Glutamatergic neuron (in vitro differentiated cells): ENCODE results near the gene EIF2B4. TPM values are rescaled to one million over a fixed set of nuclear protein-coding genes. Genes with fewer than 3 reads are reported as not detected.
A peak's percentile ranks its signal among the peaks of the same experiment; 100 is the strongest.

Source experiments
- DNase-seq: peaks from one replicate; pipeline ENCODE4 v3.0.0; 2022
- H3K27ac Mint-ChIP-seq: one replicate; pipeline ENCODE4 v1.8.0; 2020; ENCODE audit warnings: mild to moderate bottlenecking, mixed read lengths, inconsistent platforms; ENCODE audit not compliant: unreplicated experiment
- H3K27me3 Mint-ChIP-seq: one replicate; pipeline ENCODE4 v1.8.0; 2020; ENCODE audit warnings: mild to moderate bottlenecking, moderate library complexity, mixed read lengths, inconsistent platforms; ENCODE audit not compliant: unreplicated experiment
- H3K36me3 Mint-ChIP-seq: one replicate; pipeline ENCODE4 v1.8.0; 2020; ENCODE audit warnings: mild to moderate bottlenecking, mixed read lengths, inconsistent platforms; ENCODE audit not compliant: unreplicated experiment
- H3K4me1 Mint-ChIP-seq: one replicate; pipeline ENCODE4 v1.8.0; 2020; ENCODE audit warnings: mild to moderate bottlenecking, low read depth, mixed read lengths, inconsistent platforms; ENCODE audit not compliant: unreplicated experiment
- H3K4me3 Mint-ChIP-seq: one replicate; pipeline ENCODE4 v1.8.0; 2020; ENCODE audit warnings: mild to moderate bottlenecking, mixed read lengths, inconsistent platforms; ENCODE audit not compliant: unreplicated experiment
- H3K9me3 Mint-ChIP-seq: one replicate; pipeline ENCODE4 v1.8.0; 2020; ENCODE audit warnings: mild to moderate bottlenecking, moderate library complexity, mixed read lengths, inconsistent platforms; ENCODE audit not compliant: unreplicated experiment
- total RNA-seq: library from RNA; stranded (reverse); fragmentation: NEBNext Ultra II Directional; extraction: Animal tissue kit (Norgen Biotek cat#: 25700); gene quantifications from one replicate; pipeline ENCODE4 v1.2.1, GENCODE V29; 2021; ENCODE audit not compliant: unreplicated experiment
- TF ChIP-seq, protein P1 (sequence below): fragments of 200-600 bp; sonication (generic); IDR thresholded peaks from one replicate; pipeline ENCODE4 v1.5.0; 2021; ENCODE audit not compliant: partially characterized antibody, unreplicated experiment

EIF2B4 gene
- total RNA-seq, 1 donor from 2014 or later: 53.6 TPM

DNA sequence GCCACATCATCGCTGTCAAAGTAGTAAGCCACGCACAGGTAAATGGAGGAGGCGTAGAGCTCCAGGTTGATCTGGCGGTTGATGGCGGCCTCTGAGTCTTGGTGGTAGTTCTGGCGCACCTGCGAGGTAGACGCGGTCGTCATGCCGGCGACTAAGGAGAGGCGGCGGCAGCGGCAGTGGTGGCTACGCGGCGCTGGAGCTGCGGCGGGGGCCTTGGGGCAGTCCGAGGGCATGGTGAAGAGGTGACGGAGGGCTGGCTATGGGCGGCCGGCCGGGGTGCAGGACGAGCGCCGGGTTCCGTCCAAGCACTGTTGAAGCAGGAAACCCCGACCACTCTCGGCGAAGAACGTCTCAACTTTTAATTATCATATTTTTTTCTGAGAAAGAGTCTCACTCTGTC lies 23.1 kb upstream of the EIF2B4 start:
- Mint-ChIP-seq H3K4me1 (no peaks in the 10 kb centered on the region), H3K9me3 (peaks cover 2% of the 10 kb centered on the region), H3K36me3 (no peaks in the 10 kb centered on the region), H3K27me3 (no peaks in the 10 kb centered on the region), H3K4me3 (no peak overlapping the region), H3K27ac (no peak overlapping the region)
- TF ChIP-seq, protein P1, sequence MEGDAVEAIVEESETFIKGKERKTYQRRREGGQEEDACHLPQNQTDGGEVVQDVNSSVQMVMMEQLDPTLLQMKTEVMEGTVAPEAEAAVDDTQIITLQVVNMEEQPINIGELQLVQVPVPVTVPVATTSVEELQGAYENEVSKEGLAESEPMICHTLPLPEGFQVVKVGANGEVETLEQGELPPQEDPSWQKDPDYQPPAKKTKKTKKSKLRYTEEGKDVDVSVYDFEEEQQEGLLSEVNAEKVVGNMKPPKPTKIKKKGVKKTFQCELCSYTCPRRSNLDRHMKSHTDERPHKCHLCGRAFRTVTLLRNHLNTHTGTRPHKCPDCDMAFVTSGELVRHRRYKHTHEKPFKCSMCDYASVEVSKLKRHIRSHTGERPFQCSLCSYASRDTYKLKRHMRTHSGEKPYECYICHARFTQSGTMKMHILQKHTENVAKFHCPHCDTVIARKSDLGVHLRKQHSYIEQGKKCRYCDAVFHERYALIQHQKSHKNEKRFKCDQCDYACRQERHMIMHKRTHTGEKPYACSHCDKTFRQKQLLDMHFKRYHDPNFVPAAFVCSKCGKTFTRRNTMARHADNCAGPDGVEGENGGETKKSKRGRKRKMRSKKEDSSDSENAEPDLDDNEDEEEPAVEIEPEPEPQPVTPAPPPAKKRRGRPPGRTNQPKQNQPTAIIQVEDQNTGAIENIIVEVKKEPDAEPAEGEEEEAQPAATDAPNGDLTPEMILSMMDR: no peak
- no peak for DNase-seq

DNA sequence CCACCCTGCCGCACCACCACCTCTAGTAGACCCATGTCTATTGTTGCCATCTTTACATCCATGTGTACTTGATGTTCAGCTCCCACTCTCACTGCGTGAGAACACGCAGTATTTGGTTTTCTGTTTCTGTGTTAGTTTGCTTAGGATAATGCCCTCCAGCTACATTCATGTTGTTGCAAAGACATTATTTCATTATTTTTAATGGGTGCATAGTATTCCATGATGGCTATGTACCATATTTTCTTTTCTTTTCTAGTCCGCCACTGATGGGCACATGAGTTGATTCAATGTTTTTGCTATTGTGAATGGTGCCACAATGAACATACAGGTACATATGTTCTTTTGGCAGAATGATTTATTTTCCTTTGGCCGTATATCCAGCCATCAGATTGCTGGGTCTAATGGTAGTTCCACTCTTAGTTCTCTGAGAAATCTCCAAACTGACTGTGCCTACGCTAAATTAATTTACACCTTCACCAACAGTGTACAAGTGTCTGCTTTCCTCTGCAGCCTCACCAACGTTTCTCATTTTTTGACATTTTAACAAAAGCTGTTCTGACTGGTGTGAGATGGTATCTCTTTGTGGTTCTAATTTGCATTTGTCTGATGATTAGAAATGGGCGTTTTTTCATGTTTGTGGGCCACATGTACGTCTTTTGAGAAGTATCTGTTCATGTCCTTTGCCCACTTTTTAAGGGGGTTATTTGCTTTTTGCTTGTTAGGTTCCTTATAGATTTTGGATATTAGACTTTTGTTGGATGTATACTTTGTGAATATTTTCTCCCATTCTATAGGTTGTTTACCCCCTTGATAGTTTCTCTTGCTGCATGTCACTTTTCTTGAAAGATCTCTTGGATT lies 20.9 kb upstream of the EIF2B4 start:
- Mint-ChIP-seq H3K27ac (no peak overlapping the region), H3K36me3 (no peaks in the 10 kb centered on the region), H3K4me3 (no peak overlapping the region), H3K27me3 (no peaks in the 10 kb centered on the region), H3K4me1 (no peaks in the 10 kb centered on the region), H3K9me3 (peaks cover 2% of the 10 kb centered on the region)
- TF ChIP-seq, protein P1: no peak
- DNase-seq: no peak

DNA sequence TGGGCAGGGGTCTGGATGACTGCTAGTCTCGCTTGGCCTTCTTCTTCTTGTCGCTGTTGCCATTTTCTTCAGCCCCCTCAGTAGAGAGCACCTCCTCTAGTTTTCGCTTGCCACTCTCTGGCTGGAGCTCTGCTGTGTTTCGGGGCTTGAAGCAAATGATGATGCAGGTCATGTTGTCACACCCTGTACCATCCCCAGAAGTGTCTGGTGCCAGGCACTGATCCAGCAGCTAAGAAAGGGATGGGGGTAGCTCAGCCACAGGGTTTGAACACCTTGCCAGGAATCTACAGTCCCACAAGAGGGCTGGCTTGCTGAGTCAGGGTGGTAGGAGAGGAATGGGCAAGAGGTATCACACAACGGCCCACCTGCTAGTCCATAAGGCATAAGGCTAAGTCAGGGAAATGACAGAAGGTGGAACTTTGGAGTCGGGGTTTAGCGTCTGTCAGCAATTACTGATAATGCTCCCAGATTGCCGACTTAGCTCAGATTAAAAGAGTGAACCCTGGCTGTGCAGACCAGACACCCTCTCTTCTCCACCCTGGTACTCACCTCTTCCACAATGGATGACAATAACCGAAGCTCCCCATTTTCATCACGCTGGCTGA lies 11.5 kb upstream of the EIF2B4 start:
- peak overlapping the region; percentile 92 for H3K4me3 Mint-ChIP-seq
- peaks cover 13% of the 10 kb centered on the region for H3K9me3 Mint-ChIP-seq
- peak overlapping the region; percentile 100 for H3K27ac Mint-ChIP-seq
- H3K36me3 Mint-ChIP-seq: peaks cover 5% of the 10 kb centered on the region
- peaks cover 27% of the 10 kb centered on the region for H3K4me1 Mint-ChIP-seq
- no peak for DNase-seq
- TF ChIP-seq, protein P1: no peak
- H3K27me3 Mint-ChIP-seq: peaks cover 12% of the 10 kb centered on the region

DNA sequence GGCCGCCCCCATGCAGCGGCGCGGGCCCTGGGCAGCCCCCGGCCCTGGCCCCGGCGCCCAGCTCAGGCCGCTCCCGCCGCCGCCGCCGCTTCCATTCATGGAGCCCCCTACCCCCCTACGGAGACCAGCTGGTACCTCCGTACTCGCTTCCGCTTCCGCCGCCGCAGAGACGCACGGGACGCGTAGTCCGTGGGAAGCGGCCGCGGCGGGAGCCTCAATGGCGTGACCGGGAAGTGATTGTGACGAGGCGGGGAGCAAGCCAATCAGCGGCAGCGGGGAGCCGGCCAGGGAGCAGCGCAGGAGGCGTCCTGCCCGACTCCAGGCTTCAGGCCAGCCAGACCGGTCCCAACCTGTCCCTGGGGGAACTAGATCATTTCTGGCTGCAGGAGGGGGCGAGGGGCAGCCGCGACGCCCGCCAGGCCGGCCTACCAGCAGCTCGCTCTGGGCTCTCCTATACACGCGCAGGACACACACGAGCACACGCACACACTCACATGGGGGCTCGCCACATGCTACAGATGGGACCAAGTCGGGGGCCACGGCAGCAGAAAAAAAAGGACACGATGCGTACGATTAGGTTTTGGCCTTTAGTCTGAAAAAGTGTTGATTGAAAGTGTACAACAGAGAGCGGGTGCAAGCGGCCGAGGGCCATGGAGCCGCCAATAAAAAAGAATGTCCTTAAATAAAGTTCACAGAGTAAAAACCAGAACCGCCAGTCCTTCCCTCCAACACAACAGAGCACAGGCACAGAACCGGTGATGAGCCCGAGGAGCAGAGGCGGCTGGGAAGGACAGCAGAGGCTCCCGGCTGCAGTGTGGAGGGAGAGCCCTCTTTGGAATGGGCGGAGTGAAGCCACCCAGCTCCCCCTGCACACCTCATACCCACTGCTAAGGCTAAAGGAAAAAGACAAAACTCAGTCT lies 10.7 kb upstream of the EIF2B4 start, which contains the start of gene ZNF513:
Gene ZNF513 (minus strand): TSS at position 109 of the 920 bp plus-strand sequence. CDS start 208 bp downstream, outside the sequence.
- Mint-ChIP-seq H3K36me3 (peaks cover 5% of the 10 kb centered on the region), H3K4me3 (peak within 1 kb of the TSS; percentile 92), H3K27ac (peak within 1 kb of the TSS; percentile 100), H3K4me1 (peaks cover 27% of the 10 kb centered on the region), H3K9me3 (peaks cover 13% of the 10 kb centered on the region), H3K27me3 (peaks cover 12% of the 10 kb centered on the region)
- TF ChIP-seq, protein P1: no peak
- DNase-seq: peak; percentile 97
